GM18858 (cell line): ENCODE results near the gene PUS7.
"Not testable (repeated sequence)": the region's sequence is repeated elsewhere in the genome, so short reads cannot be mapped to it uniquely, and the experiment has no call there.

Experiments used
- ATAC-seq: cut with Tn5 transposase; IDR thresholded peaks from one replicate; pipeline ENCODE4 v1.9.1; 2021; ENCODE audit not compliant: unreplicated experiment

PUS7 gene

DNA sequence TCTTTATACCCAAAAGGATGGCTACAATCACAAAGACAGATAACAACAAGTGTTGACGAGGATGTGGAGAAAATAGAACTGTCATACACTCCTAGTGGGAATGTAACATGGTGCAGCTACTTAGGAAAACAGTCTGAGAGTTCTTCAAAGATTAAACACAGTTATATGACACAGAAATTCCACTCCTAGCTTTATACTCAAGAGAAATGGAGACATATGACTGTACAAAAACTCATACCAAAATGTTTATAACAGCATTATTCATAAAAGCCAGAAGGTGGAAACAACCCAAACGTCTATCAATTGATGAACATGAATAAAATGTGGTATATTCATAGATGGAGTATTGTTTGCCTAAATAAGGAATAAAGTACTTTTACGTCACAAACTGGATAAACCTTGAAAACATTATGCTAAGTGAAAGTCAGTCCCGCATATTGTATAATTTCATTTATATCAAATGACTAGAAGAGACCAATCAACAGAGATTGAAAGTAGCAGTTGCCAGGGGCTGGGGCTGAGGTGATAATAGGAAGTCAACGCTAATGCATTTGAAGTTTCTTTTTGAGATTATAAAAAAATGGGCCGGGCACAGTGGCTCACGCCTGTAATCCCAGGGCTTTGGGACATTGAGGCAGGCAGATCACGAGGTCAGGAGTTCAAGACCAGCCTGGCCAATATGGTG, 71.8 kb downstream of the PUS7 start:
- ATAC-seq = no peak

DNA sequence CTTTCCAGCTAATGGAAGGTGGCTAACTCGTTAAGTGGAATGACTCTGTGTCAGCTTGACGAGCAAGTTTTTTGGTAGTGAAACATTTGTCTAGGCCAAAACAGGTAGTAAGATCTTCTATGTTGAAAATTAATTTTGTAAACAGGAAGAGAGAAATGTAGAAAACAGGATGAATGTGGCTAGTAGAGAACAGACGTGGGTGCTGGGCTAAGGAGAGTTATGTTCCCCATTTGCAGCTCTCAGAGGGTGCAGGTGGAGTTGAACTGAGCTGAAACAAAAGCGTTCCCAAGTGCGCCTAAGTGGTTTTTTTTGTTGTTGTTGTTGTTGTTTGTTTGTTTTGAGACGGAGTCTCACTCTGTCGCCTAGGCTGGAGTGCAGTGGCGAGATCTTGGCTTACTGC, 73.9 kb downstream of the PUS7 start:
- ATAC-seq = peak; percentile 40

DNA sequence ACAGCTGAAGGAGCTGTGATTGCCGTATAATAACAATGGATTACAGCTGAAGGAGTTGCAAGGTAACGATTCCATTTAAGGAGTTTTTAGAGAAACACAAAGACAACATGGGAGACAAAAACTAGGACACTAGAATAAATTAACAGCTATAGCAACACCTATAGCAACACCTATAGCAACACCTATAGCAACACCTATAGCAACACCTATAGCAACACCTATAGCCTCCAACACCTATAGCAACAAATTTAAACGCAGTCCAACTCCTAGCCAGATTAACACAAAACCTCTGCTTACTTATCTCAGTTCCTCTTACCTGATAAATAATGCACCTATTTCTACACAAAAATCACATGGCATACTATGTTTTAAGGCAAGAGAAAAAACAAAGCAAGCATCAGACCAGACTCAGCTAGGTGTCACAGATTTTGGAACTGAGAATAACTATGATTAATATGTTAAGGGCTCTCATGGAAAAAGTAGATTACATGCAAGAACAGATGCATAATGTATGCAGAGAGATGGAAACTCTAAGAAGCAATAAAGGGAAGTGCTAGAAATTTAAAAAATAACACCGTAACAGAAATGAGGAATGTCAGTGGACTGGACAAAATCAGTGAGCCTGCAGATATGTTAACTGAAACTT, 77.6 kb downstream of the PUS7 start:
- ATAC-seq = no peak

DNA sequence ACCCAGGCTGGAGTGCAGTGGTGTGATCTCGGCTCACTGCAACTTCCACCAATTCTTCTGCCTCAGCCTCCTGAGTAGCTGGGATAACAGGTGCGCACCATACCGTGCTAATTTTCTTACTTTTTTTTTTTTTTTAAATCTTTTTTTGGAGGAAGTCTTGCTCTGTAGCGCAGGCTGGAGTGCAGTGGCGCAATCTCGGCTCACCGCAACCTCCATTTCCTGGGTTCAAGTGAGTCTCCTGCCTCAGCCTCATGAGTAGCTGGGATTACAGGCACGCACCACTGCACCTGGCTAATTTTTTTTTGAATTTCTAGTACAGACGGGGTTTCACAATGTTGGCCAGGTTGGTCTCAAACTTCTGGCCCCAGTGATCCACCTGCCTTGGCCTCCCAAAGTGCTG, 79.9 kb downstream of the PUS7 start:
- not testable (repeated sequence) for ATAC-seq

DNA sequence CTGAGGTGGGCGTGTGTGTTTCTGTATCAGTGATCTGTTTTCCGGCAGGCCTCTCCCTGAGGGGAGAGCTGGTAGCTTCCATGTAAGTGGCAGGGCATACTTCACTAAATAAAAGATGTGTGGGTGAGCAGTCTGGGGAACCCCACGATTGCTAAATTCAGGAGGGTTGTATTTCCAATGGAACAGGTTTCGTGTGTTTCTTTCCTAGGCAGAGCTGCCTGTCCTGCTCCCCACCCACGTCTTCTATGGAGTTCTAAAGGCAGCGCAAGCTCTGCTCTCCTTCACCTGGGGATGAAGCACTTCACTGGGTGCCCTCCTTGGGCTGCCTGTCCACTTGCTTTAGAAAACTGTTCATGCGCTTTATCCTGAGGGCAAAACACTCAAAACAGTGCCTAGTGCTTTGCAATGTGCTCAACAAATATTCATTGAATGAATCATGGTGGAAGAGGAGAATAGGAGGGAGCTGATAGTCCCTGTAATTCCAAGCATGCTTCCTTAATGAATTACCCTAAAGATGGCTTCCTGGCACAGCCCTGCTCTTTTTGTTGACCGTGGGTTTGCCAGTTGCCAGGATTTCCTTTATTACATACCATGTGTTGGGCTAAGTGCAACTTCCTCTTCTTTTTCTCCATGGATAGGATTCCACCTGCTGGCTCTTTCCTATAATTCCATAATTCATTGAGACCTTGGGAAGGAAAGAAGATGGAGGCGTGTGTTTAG, 82.7 kb downstream of the PUS7 start:
- ATAC-seq = no peak

DNA sequence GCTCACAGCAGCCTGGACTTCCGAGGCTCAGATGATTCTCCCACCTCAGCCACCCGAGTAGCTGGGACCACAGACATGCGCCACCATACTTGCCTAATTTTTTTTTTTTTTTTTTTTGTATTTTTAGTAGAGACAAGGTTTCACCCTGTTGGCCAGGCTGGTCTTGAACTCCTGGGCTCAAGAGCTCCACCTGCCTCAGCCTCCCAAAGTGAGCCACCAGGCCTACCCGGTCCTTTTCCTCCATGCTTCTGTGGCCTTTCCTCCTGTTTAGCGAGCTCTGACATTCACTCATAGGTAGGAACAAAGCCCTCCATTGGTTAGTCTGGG, 83.3 kb downstream of the PUS7 start:
- ATAC-seq = no peak

DNA sequence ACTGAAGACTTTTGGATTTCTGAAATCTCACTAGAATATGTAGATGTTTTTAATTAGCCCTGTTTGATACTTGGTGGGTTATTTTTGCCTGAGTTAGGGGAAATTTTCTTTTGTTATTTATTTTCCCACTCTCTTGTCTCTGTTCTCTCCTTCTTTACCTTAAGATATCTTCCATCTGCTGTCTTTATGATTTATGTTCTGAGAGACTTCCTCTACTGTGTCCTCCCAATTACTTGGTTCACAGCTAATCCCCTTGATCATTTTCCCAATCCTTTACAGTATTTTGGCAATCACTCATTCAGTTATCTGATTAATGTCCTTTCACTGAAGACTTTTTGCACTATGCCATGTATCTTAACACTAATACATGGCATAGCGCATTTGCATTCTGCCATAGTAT, 83.8 kb downstream of the PUS7 start:
- no peak for ATAC-seq

DNA sequence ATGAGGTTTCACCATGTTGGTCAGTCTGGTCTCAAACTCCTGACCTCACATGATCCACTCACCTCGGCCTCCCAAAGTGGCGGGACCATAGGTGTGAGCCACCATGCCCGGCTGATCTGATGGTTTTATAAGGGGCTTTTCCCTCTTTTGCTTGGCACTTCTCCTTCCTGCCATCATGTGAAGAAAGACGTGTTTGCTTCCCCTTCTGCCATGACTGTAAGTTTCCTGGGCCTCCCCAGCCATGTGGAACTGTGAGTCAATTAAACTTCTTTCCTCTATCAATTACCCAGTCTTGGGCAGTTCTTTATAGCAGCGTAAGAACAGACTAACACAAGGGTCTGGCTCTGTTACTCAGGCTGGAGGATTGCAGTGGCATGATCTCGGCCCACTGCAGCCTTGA, 84.7 kb downstream of the PUS7 start:
- ATAC-seq = not testable (repeated sequence)

DNA sequence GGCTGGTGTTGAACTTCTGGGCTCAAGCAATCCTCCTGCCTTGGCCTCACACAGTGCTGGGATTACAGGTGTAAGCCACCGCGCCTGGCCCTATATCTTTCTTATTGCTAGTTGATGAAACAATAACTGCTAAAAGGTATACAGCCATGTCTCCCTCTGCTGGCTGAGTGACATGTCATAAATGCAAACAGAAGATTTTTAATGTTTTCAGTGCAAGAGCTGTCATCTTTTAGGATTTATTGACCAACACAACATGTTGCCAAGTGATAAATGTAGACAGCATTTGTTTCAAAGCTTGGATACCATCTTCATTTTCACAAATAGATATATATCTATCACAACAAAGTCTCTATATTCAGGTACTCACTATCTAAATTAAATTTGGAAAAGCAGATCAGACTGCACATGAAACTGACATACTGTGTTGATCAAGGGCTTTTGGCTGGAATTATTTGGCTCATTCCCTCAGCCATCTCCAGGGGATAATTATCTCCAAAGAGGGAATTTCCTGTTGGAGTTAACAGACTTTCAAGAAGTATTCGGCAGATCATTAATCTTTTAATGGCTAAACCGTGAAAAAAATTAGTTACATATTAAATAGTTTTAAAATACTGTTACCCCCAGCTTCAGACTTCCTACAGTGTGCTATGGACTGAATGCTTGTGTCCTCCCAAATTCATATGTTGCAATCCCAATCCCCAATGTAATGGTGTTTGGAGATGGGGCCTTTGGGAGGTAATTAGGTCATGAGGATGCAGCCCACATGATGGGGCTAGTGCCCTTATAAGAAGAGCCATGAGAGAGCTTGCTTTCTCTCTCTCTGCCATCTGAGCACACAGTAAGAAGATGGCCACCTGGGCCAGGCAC, 92.1 kb downstream of the PUS7 start:
- no peak for ATAC-seq

DNA sequence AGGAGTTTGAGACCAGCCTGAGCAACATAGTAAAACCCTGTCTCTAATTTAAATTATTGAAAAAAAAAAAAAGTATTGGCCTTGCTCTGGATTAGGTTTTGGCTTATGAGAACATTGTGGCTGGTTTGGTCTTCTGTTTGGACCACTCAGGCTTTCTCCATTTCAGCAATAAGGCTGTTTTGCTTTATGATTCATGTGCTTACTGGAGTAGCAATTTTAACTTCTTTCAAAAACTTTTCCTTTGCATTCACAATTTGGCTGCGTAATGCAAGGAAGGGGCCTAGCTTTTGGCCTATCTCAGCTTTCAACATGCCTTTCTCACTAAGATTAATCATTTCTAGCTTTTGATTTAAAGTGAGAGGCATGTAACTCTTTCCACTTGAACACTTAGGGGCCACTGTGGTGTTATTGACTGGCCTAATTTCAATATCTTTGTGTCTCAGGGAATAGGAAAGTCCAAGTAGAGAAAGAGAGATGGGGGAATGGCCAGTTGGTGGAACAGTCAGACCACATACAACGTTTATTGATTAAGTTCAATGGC, 95.4 kb downstream of the PUS7 start:
- ATAC-seq = no peak

DNA sequence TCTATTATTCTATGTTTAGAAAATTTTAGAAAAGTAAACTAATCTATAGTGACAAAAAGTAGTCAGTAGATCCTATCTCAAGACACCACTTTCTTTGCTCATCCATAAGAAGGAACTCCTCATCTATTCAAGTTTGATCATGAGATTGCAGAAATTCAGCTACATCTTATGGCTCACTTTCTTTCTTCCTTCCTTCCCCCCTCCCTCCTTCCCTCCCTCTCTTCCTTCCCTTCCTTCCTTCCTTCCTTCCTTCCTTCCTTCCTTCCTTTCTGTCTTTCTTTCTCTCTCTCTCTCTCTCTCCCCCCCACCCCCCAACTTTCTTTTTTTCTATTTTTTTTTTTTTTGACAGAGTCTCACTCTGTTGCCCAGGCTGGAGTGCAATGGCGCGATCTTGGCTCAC, 98.1 kb downstream of the PUS7 start:
- ATAC-seq = no peak

DNA sequence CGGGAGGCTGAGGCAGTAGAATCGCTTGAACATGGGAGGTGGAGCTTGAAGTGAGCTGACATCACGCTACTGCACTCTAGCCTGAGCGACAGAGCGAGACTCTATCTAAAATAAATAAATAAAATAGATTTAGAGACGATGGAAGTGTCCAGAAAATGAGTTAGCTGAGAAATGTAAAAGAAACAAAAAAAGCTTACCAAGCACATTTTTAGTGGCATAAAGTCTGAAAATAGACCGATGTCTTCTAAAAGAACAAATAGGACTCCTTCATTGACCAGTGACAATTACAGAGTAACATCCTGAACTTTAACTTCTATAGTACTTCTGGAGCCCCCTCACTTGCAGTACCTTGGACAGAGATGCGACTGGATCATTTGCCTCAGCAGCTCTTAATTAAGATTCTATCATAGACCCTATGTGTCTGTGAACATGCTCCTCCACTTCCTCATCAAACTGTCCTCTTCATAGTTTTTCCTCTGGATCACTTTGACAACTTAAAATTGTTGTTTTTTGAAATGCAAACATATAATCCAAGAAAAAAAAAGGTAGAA, 108.1 kb downstream of the PUS7 start:
- ATAC-seq = no peak

DNA sequence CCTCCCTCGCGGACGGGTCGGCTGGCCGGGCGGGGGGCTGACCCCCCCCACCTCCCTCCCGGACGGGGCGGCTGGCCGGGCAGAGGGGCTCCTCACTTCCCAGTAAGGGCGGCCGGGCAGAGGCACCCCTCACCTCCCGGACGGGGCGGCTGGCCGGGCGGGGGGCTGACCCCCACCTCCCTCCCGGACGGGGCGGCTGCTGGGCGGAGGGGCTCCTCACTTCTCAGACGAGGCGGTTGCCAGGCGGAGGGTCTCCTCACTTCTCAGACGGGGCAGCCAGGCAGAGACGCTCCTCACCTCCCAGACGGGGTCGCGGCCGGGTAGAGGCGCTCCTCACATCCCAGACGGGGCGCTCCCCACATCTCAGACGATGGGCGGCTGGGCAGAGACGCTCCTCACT, 111.3 kb downstream of the PUS7 start:
- not testable (repeated sequence) for ATAC-seq

DNA sequence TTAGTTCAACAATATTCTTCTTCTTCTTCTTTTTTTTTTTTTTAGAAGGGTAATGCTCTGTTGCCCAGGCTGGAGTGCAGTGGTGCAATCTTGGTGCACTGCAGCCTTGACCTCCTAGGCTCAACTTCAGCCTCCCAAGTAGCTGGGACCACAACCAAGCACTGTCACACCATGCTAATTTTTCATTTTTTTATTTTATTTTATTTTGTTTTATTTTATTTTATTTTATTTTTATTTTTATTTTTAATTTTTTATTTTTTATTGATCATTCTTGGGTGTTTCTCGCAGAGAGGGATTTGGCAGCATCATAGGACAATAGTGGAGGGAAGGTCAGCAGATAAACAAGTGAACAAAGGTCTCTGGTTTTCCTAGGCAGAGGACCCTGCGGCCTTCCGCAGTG, 112.3 kb downstream of the PUS7 start:
- ATAC-seq = not testable (repeated sequence)

DNA sequence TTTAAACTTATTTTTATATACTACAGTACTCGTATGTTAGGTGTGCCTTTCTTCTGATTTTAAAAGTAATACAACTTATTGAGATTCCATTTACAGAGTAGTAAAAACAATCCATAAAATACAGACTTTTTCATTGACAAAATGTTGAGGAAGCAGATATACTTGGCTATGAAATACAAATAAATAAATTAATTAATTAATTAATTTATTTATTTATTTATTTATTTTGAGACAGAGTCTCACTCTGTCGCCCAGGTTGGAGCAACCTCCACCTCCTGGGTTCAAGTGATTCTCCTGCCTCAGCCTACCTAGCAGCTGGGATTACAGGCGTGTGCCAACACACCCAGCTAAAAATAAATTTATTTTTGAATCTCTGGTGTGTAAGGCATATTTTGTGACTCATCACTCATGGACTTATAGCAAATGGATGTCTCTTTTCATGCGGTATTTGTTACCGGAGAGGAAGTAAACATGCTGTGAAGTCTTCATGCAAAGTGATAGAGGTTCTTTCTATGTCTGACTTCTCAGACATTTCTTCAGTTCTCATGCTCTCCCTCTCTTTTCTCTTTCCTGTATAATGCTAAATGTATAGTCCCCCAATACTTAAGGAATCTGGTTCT, 113.2 kb downstream of the PUS7 start:
- no peak for ATAC-seq
